Femur (tissue), 1 donor: ENCODE measurements around the gene ZNF586.
A peak's percentile ranks its signal among the peaks of the same experiment; 100 is the strongest.
"Not testable (repeated sequence)": the region's sequence is repeated elsewhere in the genome, so short reads cannot be mapped to it uniquely, and the experiment has no call there.

Experiments used
- DNase-seq: peaks from one replicate; pipeline ENCODE4 v3.0.0-alpha.2; 2017

Gene ZNF586

GRCh38 chr19:57800696-57801095 lies 31.2 kb downstream of the ZNF586 start:
- DNase-seq, result no peak

DNA sequence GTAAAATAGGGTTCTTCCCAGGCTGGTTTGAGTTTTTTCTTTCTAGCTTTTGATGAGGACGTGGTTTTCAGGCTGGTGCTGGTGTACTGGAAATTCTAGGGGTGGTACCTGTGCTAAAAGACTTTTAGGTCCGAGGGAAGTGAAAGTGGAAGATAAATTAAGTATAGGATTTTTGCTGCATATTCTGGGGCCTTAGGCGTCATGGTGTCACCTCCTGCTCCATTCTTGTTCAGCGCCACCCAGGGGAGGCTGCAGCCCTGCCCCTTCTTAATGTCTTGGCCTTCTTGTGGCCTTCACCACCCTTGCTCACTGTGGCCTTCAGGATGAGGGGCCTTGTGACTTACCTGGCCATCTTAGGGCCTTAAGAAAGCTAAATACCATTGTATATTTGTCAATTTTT lies 32.8 kb downstream of the ZNF586 start:
- DNase-seq, result no peak

DNA sequence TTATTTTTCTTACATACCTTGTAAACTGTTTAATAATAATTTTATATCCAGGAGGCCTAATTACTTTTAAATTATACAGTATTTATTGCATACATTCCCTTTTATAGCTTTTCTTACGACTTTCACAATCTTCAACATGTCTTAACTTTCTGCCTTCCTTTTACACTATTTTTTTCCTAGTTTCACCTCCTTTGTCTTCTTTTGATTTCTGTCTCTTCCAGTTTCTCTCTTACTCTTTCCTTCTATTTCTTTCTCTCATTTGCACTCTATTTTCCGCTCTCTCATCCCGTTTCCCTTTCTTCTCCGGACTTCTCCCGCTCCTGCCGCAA lies 33.8 kb downstream of the ZNF586 start:
- DNase-seq, result no peak

- peak; percentile 55 for DNase-seq
Observed at GRCh38 chr19:57803594-57804325, 34.3 kb downstream of the ZNF586 start.

DNA sequence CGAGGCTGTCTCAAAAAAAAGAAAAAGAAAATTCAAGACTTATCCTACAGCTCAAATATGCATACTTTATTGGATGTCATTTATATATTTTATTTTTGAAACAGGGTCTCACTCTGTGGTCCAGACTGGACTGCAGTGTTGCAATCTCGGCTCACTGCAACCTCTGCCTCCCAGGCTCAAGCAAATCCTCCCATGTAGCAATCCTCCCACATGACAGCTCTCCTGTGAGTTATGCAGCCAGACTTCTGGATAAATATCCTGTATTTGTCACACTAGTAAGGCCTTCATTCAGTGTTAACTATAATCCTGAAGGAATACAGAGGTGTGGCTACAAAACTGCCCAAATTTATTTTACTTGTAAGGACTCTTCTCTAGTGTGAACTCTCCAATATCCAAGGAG lies 38.1 kb downstream of the ZNF586 start:
- no peak for DNase-seq

- DNase-seq, result not testable (repeated sequence)
Observed at GRCh38 chr19:57810410-57811295, 41.2 kb downstream of the ZNF586 start.

DNA sequence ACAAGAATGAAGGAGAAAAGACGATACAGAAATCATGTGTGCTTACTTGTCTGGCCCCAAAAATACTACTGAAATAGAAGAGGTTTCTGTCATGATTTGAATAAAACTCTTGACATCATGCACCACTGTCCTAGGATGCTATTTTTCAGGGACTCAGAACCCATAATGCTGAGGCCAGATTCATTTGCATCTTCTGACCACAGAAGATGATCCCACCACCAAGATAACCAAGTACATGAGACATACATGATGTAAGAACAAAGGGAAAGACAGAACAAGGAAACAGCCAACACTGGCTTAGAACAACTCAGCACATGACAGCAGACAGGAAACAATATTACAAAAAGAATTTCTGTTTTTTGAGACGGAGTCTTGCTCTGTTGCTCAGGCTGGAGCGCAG lies 42.8 kb downstream of the ZNF586 start:
- DNase-seq, result no peak

- not testable (repeated sequence) for DNase-seq
Observed at GRCh38 chr19:57812975-57813820, 43.7 kb downstream of the ZNF586 start.

GRCh38 chr19:57813919-57814504 lies 44.5 kb downstream of the ZNF586 start:
- no peak for DNase-seq

- DNase-seq, result peak; percentile 90
Observed at GRCh38 chr19:57814505-57815246, 45.2 kb downstream of the ZNF586 start, which contains the start of gene ZNF552. TSS of gene ZNF552 (minus strand) at chr19:57814913. CDS start at chr19:57814743, 170 bp downstream.

- DNase-seq, result no peak
Observed at GRCh38 chr19:57815247-57816075, 46.0 kb downstream of the ZNF586 start.

DNA sequence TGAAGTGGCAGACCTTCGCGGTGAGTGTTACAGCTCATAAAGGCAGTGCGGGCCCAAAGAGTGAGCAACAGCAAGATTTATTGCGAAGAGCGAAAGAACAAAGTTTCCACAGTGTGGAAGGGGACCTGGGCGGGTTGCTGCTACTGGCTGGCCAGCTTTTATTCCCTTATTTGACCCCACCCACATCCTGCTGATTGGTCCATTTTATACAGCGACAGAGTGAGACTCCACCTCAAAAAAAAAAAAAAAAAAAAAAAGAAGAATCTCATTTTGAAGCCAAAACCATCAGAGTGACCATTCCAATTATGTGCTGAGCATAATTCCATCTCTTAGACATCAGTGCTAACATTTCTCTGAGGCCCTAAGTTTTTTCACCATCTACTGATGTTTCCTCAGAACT lies 47.2 kb downstream of the ZNF586 start:
- no peak for DNase-seq

DNA sequence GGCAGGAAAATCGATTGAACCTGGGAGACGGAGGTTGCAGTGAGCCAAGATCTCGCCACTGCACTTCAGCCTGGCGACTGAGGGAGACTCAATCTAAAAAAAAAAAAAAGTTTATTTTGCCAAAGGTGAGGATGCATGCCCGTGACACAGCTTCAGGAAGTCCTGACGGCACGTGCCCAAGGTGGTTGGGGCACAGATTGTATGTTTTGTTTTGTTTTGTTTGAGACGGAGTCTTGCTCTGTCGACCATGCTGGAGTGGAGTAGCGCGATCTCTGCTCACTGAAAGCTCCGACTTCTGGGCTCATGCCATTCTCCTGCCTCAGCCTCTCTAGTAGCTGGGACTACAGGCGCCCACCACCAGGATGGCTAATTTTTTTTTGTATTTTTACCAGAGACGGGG lies 48.5 kb downstream of the ZNF586 start:
- DNase-seq, result no peak

DNA sequence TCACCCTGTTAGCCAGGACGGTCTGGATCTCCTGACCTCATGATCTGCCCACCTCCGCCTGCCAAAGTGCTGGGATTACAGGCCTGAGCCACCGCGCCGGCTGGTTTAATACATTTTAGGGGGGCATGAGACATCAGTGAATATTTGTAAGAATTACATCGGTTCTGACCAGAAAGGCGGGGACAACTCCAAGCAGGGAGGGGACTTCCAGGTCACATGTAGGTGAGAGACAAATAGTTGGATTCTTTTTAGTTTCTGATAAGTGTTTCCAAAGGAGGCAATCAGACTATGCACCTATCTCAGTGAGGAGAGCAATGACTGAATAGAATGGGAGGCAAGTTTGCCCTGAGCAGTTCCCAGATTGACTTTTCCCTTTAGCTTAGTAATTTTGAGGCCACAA lies 48.9 kb downstream of the ZNF586 start:
- DNase-seq, result no peak

- peak; percentile 94 for DNase-seq
Observed at GRCh38 chr19:57819475-57820148, 50.1 kb downstream of the ZNF586 start.

GRCh38 chr19:57820599-57820998 lies 51.1 kb downstream of the ZNF586 start:
- DNase-seq, result no peak

- not testable (repeated sequence) for DNase-seq
Observed at GRCh38 chr19:57821095-57821494, 51.6 kb downstream of the ZNF586 start.

- not testable (repeated sequence) for DNase-seq
Observed at GRCh38 chr19:57821501-57821900, 52.0 kb downstream of the ZNF586 start.

- DNase-seq, result not testable (repeated sequence)
Observed at GRCh38 chr19:57823155-57823554, 53.7 kb downstream of the ZNF586 start.

- not testable (repeated sequence) for DNase-seq
Observed at GRCh38 chr19:57823608-57824007, 54.1 kb downstream of the ZNF586 start.
